GM12878 (cell line): Measurements from ENCODE around the gene IRF1. TPM values are rescaled to one million over a fixed set of nuclear protein-coding genes. Genes with fewer than 3 reads are reported as not detected.

ENCODE experiments used
- BCL11A ChIP-seq: IDR thresholded peaks from 2 replicates; pipeline ENCODE4 v1.6.1; 2011; ENCODE audit warnings: low read depth, low read length
- BHLHE40 ChIP-seq, 2 experiments: fragments of 450-650 bp in 1 of 2; IDR thresholded peaks; 2 replicates each; pipeline ENCODE4 v1.6.1; 2011 to 2017; ENCODE audit warnings: low read depth in 2 of 2, borderline replicate concordance in 1 of 2, improper control_type of control experiment in 1 of 2, low read length in 1 of 2, mild to moderate bottlenecking in 1 of 2
- CBX5 ChIP-seq: sonication (generic); IDR thresholded peaks from 2 replicates; pipeline ENCODE4 v1.6.1; 2016; ENCODE audit warnings: low read depth, moderate library complexity, mild to moderate bottlenecking, inconsistent platforms
- DPF2 ChIP-seq: fragments of 450-650 bp; IDR thresholded peaks from 2 replicates; pipeline ENCODE4 v1.6.1; 2017; ENCODE audit warnings: mild to moderate bottlenecking
- FOS ChIP-seq: IDR thresholded peaks from 3 replicates; pipeline ENCODE4 v1.6.1; 2011; ENCODE audit warnings: borderline replicate concordance; ENCODE audit not compliant: insufficient read length; ENCODE audit errors: extremely low read depth
- IKZF1 ChIP-seq: fragments of 450-650 bp; conservative IDR thresholded peaks from 2 replicates; pipeline ENCODE4 v1.6.1; 2017; ENCODE audit warnings: antibody characterized with exemption, mild to moderate bottlenecking
- KDM1A ChIP-seq: fragments of 200-600 bp; sonication (generic); IDR thresholded peaks from 2 replicates; pipeline ENCODE4 v1.6.1; 2016; ENCODE audit warnings: borderline replicate concordance
- PML ChIP-seq: IDR thresholded peaks from 2 replicates; pipeline ENCODE4 v1.6.1; 2012; ENCODE audit warnings: low read length, inconsistent platforms
- REST ChIP-seq: IDR thresholded peaks from 2 replicates; pipeline ENCODE4 v1.6.1; 2012; ENCODE audit warnings: mild to moderate bottlenecking, low read depth, low read length
- SMC3 ChIP-seq: IDR thresholded peaks from 2 replicates; pipeline ENCODE4 v1.6.1; 2011; ENCODE audit warnings: low read length, improper control_type of control experiment, borderline replicate concordance
- SPI1 ChIP-seq: IDR thresholded peaks from 2 replicates; pipeline ENCODE4 v1.6.1; 2011; ENCODE audit warnings: low read depth, mild to moderate bottlenecking, low read length, moderate library complexity, borderline replicate concordance; ENCODE audit not compliant: insufficient read depth
- SUZ12 ChIP-seq: fragments of 200-600 bp; sonication (generic); IDR thresholded peaks from one replicate; pipeline ENCODE4 v1.6.1; 2018; ENCODE audit warnings: antibody characterized with exemption, mild to moderate bottlenecking; ENCODE audit not compliant: unreplicated experiment
- TAF1 ChIP-seq: IDR thresholded peaks from 2 replicates; pipeline ENCODE4 v1.6.1; 2011; ENCODE audit warnings: mild to moderate bottlenecking, low read depth, low read length, borderline replicate concordance
- YY1 ChIP-seq: IDR thresholded peaks from 2 replicates; pipeline ENCODE4 v1.6.1; 2011; ENCODE audit warnings: low read depth, mild to moderate bottlenecking, low read length
- ZBTB33 ChIP-seq: fragments of 450-650 bp; IDR thresholded peaks from 2 replicates; pipeline ENCODE4 v1.6.1; 2017; ENCODE audit warnings: mild to moderate bottlenecking
- polyA plus RNA-seq, 11 experiments: library from polyadenylated mRNA; depleted of rRNA in 4 of 11; unstranded in 6 of 11; stranded (reverse) in 5 of 11; fragments of >200 nt; fragmentation: Nextera tagmentation in 4 of 11; fragmentation: Illumina TruSeq in 1 of 11; extraction: Ambion mirVana in 4 of 11; extraction: Trizol in 1 of 11; gene quantifications; 1 replicate in 1 of 11; 2 replicates in 10 of 11; pipeline versions ENCODE4 v1.2.1 to v1.2.3, GENCODE V29; 2011 to 2016; ENCODE audit warnings: inconsistent platforms in 2 of 11, missing spikeins in 2 of 11, low read depth in 1 of 11
- total RNA-seq, 4 experiments: library from RNA; depleted of rRNA in 3 of 4; stranded (reverse); fragments of >200 nt in 3 of 4; fragmentation: Illumina TruSeq in 1 of 4; extraction: Trizol in 1 of 4; gene quantifications; 2 replicates each; pipeline versions ENCODE4 v1.2.1 to v1.2.3, GENCODE V29; 2013 to 2021
- TF ChIP-seq, protein P1 (sequence below): IDR thresholded peaks from 2 replicates; pipeline ENCODE4 v1.6.1; 2012; ENCODE audit warnings: low read depth, low read length, improper control_type of control experiment
- TF ChIP-seq, protein P2 (sequence below): fragments of 450-650 bp; formaldehyde crosslinking; IDR thresholded peaks from 2 replicates; pipeline ENCODE4 v1.4.0; 2020; ENCODE audit warnings: mild to moderate bottlenecking, moderate library complexity

IRF1 gene
- total and polyA plus RNA-seq, 10 of the 15 experiments (the other 5 are each of a cell fraction or from before 2014, with no cell fraction given) = 6.9 to 68.0 (median 49.6) TPM

DNA sequence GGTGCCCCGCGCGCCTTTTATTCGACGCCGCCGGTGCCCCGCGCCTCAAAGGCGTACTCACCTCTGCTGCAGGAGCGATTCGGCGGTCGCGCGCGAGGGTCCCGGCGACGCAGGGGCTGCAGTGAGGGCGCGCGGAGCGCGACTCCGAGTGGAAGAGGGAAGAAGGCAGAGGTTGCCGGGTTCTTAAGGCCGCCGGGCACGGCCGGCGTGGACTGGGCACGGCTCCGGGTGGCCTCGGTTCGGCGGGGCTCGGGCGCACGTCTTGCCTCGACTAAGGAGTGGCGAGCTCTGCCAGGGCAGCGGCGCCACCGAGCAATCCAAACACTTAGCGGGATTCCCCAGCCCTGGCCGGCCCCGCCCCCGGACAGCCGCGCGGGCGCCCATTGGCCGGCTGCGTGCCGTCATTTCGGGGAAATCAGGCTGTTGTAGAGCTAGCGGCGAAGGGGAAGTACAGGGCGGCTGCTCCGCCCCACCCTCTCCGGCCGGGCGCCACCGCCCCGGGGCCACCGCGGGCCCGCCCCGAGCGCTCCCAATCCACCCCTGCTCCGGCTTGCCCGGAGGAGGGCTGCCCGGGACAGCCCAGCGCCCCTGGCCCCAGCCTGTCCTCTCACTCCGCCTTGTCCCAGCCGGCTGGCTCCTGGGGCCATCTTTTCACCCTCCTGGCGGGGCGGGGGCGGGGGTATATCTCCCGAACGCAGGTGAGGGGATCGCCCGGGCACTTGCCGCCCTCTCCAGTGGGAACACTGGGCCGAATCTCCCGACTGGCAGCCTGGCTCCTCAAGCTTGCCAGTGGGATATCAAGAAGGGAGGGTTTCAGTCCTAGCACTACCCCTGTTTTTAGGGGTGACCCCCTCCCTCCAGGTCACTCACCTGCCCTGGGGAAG lies at the start of gene IRF1 (continued):
- TF ChIP-seq ZBTB33 (no peak), SUZ12 (no peak), YY1 (no peak; the same call in 1 of the 2 replicates), DPF2 (0 out of 2 replicates have a peak, but pooled peaks have one; percentile 63), SMC3 (no peak), PML (no peak), IKZF1 (peak; percentile 83), KDM1A (no peak), CBX5 (no peak), REST (no peak), SPI1 (no peak), BCL11A (no peak), TAF1 (peak; percentile 96), FOS (no peak), BHLHE40 (IDR thresholded peaks at IDR 0.05; ENCODE audit: borderline replicate concordance in 1 of 2, low read depth in 2 of 2, low read length in 1 of 2) (no peak; a peak in 1 of 4 replicates)
- TF ChIP-seq, protein P1, sequence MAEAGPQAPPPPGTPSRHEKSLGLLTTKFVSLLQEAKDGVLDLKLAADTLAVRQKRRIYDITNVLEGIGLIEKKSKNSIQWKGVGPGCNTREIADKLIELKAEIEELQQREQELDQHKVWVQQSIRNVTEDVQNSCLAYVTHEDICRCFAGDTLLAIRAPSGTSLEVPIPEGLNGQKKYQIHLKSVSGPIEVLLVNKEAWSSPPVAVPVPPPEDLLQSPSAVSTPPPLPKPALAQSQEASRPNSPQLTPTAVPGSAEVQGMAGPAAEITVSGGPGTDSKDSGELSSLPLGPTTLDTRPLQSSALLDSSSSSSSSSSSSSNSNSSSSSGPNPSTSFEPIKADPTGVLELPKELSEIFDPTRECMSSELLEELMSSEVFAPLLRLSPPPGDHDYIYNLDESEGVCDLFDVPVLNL = no peak
- TF ChIP-seq, protein P2, sequence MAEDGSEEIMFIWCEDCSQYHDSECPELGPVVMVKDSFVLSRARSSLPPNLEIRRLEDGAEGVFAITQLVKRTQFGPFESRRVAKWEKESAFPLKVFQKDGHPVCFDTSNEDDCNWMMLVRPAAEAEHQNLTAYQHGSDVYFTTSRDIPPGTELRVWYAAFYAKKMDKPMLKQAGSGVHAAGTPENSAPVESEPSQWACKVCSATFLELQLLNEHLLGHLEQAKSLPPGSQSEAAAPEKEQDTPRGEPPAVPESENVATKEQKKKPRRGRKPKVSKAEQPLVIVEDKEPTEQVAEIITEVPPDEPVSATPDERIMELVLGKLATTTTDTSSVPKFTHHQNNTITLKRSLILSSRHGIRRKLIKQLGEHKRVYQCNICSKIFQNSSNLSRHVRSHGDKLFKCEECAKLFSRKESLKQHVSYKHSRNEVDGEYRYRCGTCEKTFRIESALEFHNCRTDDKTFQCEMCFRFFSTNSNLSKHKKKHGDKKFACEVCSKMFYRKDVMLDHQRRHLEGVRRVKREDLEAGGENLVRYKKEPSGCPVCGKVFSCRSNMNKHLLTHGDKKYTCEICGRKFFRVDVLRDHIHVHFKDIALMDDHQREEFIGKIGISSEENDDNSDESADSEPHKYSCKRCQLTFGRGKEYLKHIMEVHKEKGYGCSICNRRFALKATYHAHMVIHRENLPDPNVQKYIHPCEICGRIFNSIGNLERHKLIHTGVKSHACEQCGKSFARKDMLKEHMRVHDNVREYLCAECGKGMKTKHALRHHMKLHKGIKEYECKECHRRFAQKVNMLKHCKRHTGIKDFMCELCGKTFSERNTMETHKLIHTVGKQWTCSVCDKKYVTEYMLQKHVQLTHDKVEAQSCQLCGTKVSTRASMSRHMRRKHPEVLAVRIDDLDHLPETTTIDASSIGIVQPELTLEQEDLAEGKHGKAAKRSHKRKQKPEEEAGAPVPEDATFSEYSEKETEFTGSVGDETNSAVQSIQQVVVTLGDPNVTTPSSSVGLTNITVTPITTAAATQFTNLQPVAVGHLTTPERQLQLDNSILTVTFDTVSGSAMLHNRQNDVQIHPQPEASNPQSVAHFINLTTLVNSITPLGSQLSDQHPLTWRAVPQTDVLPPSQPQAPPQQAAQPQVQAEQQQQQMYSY (CRISPR knock-in tag) = no peak
